CD1c-positive myeloid dendritic cell (primary cell): ENCODE measurements around the gene SDK1.

Experiments used
- DNase-seq: peaks from one replicate; pipeline ENCODE4 v3.0.0-alpha.2; 2016; ENCODE audit errors: extremely low spot score

The SDK1 gene

GRCh38 chr7:4018601-4019316, 717.7 kb downstream of the SDK1 start:
- no peak for DNase-seq

- DNase-seq: no peak
These were observed 719.0 kb downstream of the SDK1 start for GRCh38 chr7:4020086-4020485.

DNA sequence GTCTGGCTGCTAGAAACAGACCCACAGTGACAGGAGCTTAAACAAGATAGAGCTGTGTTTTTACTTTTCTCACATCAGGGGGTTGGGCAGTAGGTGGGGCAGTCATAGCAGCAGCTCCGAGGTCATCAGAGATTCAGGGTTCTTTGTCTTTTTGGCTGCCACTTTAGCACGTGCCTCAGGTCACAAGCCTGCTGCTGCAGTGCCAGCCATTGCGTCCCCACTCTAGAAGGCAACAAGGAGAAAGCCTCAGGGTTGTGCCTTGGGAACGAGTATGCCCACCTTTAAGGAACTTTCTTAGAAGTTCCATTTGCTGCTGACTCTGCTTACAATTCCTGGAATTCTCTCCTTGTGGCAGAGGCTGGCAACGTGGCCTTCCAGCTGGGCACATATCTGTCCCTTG, 720.4 kb downstream of the SDK1 start:
- DNase-seq: no peak

GRCh38 chr7:4022265-4022664, 721.2 kb downstream of the SDK1 start:
- DNase-seq: no peak

- no peak for DNase-seq
These were observed 722.5 kb downstream of the SDK1 start for GRCh38 chr7:4023502-4023901.

- no peak for DNase-seq
These were observed 723.1 kb downstream of the SDK1 start for GRCh38 chr7:4024133-4024532.

GRCh38 chr7:4024806-4025205, 723.8 kb downstream of the SDK1 start:
- DNase-seq: no peak

DNA sequence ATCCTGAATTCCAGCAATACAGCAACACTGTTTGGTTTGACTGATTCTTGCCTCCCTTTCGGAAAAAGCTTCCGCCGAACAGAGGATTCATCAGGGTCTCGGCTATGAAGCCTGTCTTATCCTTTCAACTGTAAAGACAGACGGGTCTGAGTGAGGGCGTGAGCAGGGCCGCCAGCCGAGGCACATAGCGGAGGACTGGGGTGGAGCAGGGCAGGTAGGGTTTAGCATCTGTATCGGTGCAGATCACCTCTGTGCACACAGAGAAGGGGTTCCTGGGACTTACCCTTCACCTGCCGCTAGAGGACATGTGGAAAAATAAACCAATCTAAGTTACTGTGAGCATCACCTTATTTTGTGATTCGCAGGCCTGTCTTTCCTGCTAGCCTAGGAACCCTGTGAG, 724.2 kb downstream of the SDK1 start:
- DNase-seq: no peak

DNA sequence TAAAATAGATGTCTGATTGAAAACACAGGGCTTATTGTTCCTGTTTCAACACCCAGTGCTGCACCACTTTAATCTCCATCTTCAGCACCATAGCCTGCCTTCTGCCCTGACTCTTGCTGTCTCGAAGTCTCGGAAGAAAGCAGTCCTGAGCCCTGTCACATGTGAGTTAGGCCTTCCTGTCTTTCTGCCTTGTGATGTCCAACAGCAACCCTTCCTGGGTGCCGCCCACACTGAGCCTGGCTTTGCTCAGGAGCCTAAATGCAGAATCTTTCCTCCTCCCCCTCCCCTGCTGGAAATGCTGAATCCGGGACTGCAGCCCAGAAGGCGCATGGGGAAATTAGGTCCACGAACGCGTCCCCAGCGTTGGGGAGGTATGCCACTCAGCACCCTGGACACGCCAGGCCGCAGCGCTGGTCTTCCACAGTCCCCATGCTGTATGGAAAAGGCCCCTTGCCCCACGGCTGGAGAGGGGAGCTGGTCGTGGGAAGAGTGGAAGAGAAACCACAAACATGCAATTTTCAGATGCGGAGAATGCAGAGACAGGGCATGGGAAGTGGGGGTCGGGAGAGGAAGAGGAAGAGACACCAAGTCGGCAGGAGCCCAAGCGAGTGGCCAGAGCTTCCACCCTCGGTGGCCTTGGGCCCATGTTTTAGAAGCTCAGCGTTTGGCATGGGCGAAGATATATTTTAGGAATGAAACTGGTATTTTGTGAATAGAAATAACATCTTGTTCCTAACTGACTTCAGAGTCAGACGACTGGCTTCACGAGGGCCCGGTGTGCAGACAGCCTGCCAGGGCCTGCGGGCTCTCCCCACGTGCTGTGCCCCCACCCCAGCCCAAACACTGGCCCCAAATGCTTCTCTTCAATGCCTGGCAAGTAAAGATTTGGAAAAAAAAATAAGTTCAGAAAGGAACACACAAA, 724.9 kb downstream of the SDK1 start:
- no peak for DNase-seq

- DNase-seq: no peak
These were observed 726.0 kb downstream of the SDK1 start for GRCh38 chr7:4026941-4027486.

GRCh38 chr7:4028221-4028620, 727.2 kb downstream of the SDK1 start:
- DNase-seq: no peak

GRCh38 chr7:4029941-4030340, 728.9 kb downstream of the SDK1 start:
- no peak for DNase-seq

DNA sequence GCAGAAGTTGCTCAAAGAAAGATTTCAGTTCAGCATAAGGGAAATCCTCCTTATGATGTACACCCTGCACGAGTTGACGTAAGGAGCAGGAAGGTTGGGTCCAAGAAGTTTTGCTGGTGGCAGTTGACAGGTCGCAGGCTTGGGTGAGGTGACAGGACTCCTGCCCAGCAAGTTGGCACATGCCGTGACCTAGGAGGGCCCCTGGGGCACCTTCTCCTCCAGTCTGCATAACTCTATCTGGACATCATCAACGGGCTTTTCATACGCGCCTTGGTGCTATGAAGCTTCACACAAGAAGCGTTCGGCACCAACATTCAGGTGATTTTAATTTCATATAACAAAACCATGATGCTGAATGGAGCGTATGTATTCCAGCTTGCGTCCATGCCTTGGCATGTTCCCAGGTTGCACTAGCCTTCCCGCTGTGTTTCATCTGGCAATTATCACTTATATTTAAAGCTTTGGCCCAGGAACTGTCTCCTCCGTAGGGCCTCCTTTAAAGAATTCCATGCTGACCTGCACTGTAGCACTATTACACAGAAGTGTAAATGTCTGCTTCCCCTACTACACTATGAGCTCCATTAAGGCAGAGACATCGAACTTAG, 729.4 kb downstream of the SDK1 start:
- no peak for DNase-seq

GRCh38 chr7:4033996-4034395, 732.9 kb downstream of the SDK1 start:
- DNase-seq: no peak

DNA sequence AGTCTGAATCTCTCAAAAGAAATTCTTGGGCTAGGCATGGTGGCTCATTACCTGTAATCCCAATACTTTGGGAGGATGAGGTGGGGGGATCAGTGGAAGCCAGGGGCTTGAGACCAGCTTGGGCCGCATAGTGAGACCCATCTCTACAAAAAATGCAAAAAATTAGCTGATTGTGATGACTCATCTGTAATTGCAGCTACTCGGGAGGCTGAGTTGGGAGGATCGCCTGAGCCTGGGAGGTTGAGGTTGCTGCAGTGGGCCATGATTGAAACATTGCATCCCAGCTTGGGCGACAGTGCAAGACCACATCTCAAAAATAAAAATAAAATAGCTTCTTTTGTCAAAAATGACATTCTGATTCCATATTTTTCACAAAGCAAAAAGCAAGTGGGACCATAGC, 736.3 kb downstream of the SDK1 start:
- DNase-seq: no peak

GRCh38 chr7:4037877-4038276, 736.8 kb downstream of the SDK1 start:
- DNase-seq: no peak

GRCh38 chr7:4040109-4040928, 739.3 kb downstream of the SDK1 start:
- DNase-seq: no peak

- no peak for DNase-seq
These were observed 741.5 kb downstream of the SDK1 start for GRCh38 chr7:4042402-4043045.

DNA sequence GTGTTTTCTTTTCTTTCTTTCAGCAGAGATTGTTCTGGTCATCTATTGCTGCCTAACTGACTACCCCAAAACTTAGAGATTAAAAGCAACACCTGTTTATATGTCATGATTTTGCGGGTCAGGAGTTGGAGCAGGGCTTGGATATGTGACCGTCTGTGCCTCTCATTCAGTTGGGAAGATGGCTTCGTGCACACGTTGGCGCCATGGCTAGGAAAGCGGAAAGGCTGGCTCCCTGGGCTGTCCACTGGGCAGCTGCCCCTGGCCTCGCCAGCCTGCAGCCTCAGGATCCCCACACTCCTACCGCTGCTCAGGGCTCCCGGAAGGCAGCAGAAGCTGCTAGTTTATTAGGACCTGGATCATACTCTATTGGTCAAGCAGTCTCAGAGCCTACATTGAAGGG, 742.9 kb downstream of the SDK1 start:
- no peak for DNase-seq

- no peak for DNase-seq
These were observed 744.4 kb downstream of the SDK1 start for GRCh38 chr7:4045450-4045849.

DNA sequence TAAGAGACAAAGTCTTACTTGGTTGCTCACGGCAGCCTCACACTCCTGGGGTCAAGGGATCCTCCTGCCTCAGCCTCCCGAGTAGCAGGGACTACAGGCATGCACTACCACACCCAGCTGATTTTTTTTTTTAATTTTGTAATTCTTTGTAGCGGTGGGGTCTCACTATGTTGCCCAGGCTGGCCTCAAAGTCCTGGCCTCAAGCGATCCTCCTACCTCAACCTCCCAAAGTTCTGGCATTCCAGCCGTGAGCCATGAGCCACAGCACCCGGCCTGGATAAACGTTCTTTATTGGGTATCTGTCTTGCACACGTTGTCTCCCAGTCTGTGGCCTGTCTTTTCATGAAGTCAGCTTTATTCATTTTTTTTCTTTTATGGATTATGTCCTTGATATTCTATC, 744.9 kb downstream of the SDK1 start:
- DNase-seq: no peak
